Myocyte (in vitro differentiated cells): ENCODE data around the gene VTI1A. TPM values are rescaled to one million over a fixed set of nuclear protein-coding genes. Genes with fewer than 3 reads are reported as not detected.
"Not testable (repeated sequence)": the region's sequence is repeated elsewhere in the genome, so short reads cannot be mapped to it uniquely, and the experiment has no call there.

Experiments used
- DNase-seq: peaks from one replicate; pipeline ENCODE4 v3.0.0-alpha.2; 2012; ENCODE audit warnings: low read depth
- total RNA-seq: library from RNA; depleted of rRNA; stranded (reverse); fragments of >200 nt; gene quantifications from 2 replicates; pipeline ENCODE4 v1.2.3, GENCODE V29; 2014

Gene VTI1A
- total RNA-seq, 1 donor from 2014 or later, result 35.3 TPM

DNA sequence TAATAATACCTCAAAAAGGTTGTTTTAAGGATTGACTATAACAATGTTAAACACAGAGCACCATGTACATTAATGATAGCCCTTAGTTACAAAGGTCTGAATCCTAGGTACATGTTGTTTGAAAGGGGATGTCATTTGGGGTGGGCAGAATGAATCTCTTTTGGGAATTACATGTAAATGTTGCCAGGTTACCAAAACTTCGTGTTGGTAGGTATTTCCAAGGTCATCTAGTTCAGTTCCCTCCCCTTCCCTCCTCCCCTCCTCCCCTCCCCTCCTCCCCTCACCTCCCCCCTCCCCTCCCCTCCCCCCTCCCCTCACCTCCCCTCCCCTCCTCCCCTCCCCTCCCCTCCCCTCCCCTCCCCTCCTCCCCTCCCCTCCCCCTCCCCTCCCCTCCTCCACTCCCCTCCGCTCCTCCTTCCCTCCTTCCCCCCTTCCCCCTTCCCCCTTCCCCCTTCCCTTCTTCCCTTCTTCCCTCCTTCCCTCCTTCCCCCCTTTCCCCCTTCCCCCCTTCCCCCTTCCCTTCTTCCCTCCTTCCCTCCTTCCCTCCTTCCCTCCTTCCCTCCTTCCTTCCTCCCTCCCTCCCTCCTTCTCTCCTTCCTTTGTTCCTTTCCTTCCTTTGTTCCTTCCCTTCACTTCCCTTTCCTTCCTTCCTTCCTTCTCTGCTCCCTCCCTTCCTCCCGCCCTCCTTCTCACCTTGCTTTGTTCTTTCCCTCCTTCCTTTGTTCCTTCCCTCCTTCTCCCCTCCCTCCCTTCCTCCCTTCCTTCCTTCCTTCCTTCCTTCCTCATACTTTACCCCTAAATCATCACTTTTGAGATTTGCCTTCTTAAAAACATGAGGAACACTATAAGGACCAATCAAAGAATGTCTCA is 8.1 kb downstream of the VTI1A start:
- no peak for DNase-seq

DNA sequence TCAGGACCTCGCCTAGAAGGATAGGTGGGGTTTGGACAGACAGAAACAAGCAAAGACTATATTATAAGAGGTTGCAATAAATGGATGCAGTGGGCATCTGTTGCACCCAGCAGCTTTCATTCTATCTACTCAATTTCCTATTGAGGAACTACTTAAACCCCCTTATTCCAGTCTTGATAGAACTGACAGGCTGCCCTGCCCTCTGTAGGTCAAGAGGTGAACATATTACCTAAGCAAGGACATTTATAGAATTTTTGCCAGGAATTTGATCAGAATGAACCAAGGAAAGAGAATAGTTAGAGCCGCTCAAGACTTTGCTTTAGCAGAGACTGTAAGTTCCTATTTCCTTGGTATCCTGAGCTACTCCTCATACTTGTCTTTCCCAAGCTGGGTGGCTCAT is 9.5 kb downstream of the VTI1A start:
- no peak for DNase-seq

DNA sequence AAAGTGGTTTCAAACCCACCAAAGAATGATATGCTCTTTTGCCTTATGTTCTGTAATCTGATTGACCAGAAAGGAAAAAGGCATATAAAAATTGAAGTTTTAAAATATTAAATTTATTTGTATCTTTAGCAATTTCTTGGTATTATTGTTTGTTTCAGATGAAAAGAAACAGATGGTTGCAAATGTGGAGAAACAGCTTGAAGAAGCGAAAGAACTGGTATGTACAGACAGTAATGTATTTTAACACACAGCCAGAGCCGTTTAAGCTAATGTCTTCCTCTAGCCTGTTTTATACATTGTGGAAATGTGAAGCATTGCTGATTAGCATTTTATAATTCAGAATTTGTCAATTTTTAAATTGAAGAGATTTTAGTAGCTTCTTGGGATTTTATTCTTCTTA is 13.4 kb downstream of the VTI1A start:
- DNase-seq, result no peak

DNA sequence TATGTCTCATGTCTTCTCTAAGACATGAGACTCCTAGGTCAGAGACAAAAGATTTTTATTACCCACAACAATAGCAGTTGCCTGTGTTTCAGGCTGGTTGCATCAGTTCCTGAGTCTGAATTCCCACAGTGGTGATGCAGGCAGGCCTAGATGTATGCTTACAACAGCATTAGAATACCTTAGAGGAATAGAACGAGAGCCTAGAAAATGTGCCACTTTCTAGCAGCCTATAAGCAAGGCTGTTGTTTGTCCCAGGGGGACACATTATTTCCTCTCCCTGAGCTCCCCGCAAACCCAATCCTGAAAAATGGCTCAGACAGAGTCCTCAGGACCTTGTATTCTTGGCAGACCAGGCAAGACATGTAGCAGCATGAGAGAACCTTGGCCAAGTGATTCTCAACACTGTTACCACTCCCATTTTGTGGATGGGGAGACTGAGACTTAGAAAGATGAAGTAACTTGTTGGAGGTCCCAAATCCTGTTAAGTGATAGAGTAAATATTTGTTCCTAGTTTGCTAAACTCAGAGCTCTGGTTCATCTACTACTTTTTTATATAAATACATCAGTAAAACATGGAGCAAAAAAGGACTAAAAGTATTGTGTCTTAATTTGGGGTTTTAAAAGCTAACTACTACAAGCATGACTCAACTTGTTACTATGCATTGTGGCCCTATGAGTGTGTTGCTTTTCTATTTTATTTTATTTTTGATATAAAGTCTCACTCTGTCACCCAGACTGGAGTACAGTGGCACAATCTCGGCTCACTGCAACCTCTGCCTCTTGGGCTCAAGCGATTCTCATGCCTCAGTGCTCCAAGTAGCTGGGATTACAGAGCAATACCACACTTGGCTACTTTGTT is 14.2 kb downstream of the VTI1A start:
- peak; percentile 5 for DNase-seq

DNA sequence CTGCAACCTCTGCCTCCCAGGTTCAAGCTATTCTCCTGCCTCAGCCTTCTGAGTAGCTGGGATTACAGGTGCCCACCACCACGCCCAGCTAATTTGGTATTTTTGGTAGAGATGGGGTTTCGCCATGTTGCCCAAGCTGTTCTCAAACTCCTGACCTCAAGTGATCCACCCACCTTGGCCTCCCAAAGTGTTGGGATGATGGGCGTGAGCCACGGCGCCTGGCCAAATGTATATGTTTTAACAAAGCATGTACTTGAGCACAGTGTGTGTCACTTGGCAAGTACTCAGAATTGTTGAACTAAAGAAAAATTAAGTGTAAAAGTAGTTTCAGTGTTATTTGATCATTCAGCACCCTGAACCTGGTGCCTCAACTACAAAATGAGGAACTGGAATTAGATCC is 17.1 kb downstream of the VTI1A start:
- DNase-seq, result not testable (repeated sequence)

DNA sequence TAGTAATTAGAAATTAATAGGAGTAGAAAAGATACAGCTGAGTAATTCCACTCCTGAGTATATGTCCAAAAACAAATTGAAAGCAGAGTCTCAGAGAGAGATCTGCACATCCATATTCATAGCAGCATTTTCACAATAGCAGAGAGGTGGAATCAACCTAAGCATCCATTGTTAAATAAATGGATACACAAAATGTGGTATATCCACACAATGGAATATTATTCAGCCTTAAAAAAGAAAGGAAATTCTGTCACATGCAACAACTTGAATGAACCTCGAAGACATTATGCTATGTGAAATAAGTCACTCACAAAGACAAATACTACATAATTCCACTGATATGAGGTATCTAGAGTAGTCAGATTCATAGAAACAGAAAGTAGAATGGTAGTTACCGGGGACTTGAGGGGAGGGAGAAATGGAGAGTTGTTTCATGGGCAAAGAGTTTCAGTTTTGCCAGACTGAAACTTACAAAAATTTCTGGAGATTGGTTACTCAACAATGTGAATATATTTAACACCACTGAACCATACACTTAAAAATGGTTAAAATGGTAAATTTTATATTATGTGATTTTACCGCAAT is 18.4 kb downstream of the VTI1A start:
- DNase-seq, result no peak

DNA sequence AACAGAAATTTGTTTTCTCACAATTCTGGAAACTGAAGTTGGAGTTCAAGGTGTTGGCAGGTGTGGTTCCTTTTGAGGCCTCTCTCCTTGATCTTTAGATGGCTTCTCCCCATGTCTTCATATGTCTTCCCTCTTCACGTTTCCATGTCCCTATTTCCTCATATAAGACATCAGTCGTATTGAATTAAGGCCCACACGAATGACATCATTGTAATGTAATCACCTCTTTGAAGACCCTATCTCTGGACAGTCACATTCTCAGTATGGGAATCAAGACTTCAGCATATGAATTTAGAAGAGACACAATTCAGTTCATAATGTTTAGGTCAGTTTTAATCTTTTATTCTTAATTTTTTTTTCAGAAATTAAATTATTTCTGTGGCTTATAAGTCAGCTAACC is 19.8 kb downstream of the VTI1A start:
- DNase-seq, result no peak

DNA sequence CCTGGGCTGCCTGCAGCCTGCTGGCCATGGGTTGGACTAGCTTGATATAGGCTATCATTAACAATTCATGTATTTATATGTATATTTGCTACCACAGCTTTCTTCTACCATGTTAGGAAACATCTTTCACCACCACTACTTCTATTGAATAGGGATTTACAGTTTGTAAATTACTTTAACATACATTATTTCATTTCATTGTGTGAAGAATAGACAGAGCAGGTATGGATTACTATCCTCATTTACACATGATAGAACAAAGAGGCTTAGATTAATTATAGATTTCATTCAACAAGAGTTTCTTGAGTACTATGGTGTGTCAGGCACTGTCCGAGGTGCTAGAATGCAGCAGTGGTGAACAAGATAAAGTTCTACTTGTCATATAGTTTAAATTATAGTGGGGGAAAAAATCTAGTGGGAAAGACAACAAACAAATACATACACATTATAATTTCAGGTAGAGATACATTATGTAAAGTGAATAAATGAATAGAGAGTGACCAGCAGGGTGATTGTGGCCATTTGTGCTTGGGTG is 20.6 kb downstream of the VTI1A start:
- peak; percentile 3 for DNase-seq

DNA sequence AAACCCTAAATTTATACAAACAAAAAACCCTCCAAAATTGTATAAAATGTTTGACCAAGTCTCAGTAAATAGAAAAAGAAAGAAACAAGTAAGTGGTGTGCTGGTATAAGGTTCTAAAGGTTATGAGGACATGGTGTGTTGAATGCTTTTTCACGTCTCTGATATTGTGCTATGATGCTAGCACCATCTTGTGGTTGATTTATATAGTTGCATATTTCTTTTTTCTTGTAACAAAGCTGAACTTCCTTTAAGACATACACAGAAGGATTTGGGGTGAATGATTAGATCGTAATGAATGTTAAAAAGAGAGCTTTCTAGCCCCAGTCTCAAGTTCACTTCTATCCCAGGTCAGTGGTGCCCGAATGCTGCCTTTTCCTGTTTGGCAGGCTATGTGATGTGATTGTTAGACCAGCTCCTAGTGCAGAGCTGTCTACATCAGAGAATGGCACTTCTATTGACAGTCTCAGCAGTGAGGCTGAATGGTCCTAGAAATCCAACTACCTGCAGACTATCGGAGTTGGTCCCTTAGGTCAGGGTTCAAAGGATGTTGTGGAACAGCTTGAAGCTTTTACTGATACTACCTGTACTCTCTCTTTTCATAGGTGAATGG is 25.0 kb downstream of the VTI1A start:
- peak; percentile 40 for DNase-seq

DNA sequence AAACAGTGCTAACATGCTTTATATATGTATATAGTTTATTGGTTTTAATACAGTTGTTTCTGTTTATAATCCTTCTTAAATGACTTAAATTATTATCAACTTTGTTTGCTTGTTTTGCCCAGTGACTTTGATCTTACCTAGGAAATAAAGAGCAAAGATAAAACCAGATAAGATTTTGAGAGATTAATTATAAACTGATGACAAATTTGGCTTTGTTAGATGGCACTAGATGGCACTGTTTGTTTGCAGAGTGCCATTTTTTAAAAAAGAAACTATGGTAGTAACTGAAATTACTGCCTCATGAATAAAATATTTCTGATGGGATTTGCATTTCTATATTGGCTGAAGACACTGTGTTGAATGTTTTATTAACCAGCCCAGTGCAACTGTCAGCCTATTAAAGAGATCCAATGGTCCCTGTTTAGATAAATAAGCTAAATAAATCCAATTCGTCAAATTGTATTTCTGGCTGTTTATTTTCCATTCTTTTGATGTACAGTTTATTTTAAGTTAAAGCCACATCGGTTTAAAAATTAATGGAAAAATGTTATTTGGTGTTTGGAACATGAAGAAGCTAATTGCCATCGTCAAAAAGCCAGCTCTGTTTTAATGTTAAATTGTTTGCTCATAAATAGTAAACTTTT is 28.7 kb downstream of the VTI1A start:
- DNase-seq, result no peak

DNA sequence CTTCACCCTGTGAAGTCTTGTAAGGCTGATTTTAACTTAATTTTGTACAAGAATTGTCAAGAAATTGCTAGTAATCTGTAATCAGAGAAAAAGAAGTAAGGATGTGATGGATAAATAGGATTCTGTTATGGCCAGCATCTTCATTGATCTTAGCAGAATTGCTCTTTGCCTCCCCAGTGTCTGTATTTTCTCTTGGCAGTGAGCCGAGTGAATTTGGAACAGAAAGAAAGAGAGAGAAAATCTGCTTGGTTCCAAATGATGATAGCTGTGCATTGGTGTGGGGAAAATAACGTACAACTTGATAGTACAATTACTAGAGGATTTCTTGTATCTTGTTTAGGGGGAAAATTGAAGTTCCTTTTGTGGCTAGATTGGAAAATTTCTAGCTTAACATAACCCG is 34.6 kb downstream of the VTI1A start:
- DNase-seq, result no peak

DNA sequence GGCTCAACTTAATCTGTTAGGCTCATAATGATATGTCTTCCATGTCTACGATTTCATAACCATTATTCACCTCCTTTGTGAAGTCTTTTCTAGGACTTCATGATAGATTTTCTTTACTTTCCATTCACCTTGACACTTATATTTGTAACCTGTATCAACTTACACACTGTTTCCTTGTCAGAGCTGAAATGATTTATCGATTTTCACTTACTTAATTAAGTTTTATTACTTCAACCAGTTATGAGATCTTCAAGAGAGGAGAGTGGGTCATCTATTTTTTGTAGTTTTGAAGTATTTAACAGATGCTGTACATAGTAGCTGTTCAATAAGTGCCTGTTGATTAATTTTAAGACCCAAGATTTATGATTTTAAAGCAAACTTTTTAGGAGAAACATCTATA is 37.4 kb downstream of the VTI1A start:
- DNase-seq, result no peak

DNA sequence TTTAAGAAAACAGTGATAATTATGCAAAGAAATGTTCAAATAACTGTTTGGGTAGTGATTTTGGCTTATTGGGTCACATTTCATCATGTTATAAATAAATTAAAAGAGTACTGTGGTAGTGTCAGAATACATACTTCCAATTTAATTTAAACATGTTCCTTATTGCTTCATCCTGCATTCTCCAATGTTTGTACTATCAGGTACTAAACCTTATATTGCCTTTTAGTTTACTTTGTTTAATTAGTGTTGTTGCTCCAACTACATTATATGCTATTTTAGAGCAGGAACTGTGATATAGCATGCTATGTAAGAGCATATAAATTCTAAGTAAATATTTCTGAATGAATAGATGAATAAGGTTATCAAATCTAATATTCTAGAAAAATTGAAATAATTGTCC is 40.9 kb downstream of the VTI1A start:
- no peak for DNase-seq

DNA sequence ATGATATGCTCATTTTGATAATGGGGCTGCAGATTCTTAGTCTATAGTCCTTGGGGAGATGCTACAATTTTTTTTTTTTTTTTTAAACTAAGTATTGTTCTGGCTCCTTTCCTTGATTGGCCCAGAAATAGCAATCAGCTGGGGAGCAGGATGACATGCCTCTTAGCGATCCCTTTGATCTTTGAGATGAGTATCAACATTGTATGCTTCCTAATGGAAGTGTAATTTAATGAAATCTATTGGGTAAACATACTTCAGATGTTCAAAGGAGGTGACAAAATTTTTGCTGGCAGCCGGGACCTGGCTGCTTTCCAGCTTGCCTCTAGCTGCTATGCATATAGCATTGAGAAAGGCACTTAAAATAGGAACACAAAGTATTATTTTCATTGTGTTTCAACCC is 43.5 kb downstream of the VTI1A start:
- DNase-seq, result no peak

DNA sequence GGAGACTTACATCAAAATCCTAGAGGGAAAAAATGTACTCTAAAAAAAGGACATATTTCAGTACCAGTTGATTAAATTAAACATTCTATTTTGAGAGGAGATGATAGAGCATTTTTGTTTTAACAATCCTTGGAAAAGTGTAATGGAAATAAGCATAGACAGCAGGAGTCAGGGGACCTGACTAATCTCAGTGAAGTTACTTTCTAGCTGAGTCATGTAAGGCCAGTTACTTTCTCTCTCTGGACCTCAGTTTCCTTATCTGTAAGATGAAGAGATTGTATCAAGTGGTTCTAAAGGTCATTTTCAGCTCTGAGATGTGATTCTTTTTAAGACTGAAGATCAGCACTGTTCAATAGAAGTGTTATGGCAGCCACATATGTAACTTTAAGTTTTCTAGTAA is 44.1 kb downstream of the VTI1A start:
- DNase-seq, result no peak

DNA sequence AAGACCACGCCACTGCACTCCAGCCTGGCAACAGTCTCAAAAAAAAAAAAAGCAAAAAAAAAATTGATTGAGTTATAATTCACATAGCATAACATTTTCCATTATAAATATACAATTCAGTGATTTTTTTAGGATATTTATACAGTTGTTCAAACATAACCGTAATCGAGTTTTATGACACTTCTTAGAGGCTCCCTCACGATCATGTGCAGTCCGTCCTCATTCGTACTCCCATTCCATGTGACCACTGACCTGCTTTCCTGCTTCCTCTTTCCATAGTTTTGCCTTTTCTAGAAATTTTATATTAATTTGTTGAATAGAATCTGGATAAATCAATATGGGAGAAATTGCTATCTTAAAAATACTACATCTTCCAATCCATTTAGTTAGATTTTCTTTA is 45.7 kb downstream of the VTI1A start:
- no peak for DNase-seq

DNA sequence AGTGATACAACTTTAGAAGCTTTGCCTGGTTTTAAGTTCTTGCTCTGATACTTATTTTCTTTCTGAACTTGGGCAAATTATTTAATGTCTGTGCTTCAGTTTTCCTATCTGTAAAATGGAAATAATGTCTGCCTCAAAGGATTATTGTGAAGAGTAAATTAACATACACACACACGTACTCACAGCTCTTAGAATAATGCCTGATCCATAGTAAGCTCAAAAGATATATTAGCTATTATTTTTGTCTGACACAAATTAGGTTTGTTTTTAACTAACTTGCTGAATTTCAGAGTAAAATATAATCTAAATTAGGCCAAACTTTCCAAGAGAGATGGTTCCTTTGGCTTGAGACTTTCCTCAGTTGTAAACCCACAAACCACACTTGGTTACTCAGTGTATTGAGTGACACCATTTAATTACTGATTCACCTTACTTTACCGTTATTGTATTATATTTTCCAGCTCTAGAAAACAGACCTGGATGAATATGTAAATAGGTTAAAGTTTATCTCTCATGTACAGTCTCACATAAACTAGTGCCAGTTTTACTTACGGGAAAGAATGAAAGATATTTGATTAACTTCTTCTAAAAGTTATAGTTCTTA is 50.4 kb downstream of the VTI1A start:
- no peak for DNase-seq

DNA sequence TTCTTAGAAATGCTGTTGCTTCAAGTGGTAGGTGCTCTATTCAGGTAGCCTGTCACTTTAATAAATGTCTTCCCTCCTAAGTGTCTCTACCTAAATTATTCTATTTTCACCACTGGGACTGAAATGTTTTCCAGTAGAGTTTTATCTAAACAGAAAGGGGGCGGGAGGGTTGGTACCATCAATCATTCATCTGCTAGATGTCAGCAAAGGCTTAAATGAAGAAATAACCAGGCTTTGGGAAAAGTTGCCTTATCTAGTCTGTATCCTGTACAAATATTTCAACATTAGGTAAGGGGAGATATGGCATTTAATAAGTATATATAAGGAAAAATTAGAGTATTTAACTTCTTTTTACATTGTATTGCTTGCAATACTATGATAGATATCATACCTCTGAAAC is 51.8 kb downstream of the VTI1A start:
- no peak for DNase-seq

DNA sequence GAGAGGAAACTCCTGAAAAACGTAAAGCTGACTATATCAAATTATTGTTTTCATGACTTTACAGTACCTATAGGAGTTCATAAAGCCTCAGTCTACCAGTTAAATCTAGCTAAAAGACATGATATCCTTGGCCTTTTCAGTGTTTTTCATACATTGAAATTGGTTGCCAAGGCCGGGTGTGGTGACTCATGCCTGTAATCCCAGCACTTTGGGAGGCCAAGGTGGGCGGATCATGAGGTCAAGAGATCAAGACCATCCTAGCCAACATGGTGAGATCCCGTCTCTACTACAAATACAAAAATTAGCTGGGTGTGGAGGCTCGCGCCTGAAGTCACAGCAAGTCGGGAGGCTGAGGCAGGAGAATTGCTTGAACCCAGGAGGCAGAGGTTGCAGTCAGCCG is 53.0 kb downstream of the VTI1A start:
- DNase-seq, result not testable (repeated sequence)

DNA sequence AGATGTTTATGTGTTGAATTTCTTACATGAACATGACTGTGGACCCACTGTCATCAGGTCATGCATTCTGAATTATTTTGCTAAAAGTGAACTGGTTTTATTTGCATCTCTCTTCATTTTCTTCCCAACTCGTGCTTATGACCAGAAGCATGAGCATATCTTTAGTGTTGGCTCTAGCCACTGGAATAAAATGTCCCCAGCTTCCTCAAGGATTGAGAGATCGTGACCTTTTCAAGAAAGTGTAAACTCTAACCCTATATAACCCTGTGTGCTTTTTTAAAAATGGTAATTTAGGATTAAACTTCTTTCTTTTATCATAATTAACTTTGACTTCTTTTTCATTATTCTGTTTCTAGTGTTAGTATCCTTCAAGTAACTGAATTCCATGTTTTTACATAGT is 55.5 kb downstream of the VTI1A start:
- no peak for DNase-seq
